Activated CD4-positive, alpha-beta T cell treated with anti-CD3 and anti-CD28 coated beads, Interleukin-2, amount 10 ng/mL, durations not matched to agents 24 days and 14 days (primary cell): ENCODE results near the gene RAB5B. TPM values are rescaled to one million over a fixed set of nuclear protein-coding genes. Genes with fewer than 3 reads are reported as not detected.
A peak's percentile ranks its signal among the peaks of the same experiment; 100 is the strongest.

Source experiments
- DNase-seq: peaks from one replicate; pipeline ENCODE4 v3.0.0; 2022
- H3K27ac Mint-ChIP-seq: one replicate; pipeline ENCODE4 v1.8.0; 2022; ENCODE audit warnings: mild to moderate bottlenecking, mixed read lengths
- H3K27me3 Mint-ChIP-seq: one replicate; pipeline ENCODE4 v1.8.0; 2022; ENCODE audit warnings: mixed read lengths
- H3K36me3 Mint-ChIP-seq: one replicate; pipeline ENCODE4 v1.8.0; 2022; ENCODE audit warnings: low read depth, mild to moderate bottlenecking, mixed read lengths
- H3K4me1 Mint-ChIP-seq: one replicate; pipeline ENCODE4 v1.8.0; 2021; ENCODE audit warnings: mixed read lengths
- H3K4me3 Mint-ChIP-seq: one replicate; pipeline ENCODE4 v1.8.0; 2022; ENCODE audit warnings: mild to moderate bottlenecking, moderate library complexity, mixed read lengths
- H3K9me3 Mint-ChIP-seq: one replicate; pipeline ENCODE4 v1.8.0; 2021; ENCODE audit warnings: mixed read lengths
- intact Hi-C: fragments of 100-400 bp; cut with micrococcal nuclease; formaldehyde crosslinking; loops from one replicate; pipeline ENCODE4 v1.15.1; 2023
- total RNA-seq: library from RNA; stranded (reverse); gene quantifications from 2 replicates; pipeline ENCODE4 v1.2.3, GENCODE V29; 2022

RAB5B gene
- total RNA-seq, 1 donor from 2014 or later, result 40.2 TPM

- Mint-ChIP-seq H3K27ac (no peak overlapping the region), H3K27me3 (no peaks in the 10 kb centered on the region), H3K36me3 (peaks cover 24% of the 10 kb centered on the region), H3K9me3 (no peaks in the 10 kb centered on the region), H3K4me3 (no peak overlapping the region), H3K4me1 (peaks cover 4% of the 10 kb centered on the region)
- DNase-seq, result no peak
- intact Hi-C loops, result no loop called here
These were observed 16.6 kb upstream of the RAB5B start for GRCh38 chr12:55957106-55957859.

GRCh38 chr12:55963760-55964159 lies 10.1 kb upstream of the RAB5B start:
- Mint-ChIP-seq H3K4me1 (peaks cover 26% of the 10 kb centered on the region), H3K36me3 (peaks cover 13% of the 10 kb centered on the region), H3K27me3 (no peaks in the 10 kb centered on the region), H3K27ac (no peak overlapping the region), H3K4me3 (no peak overlapping the region), H3K9me3 (no peaks in the 10 kb centered on the region)
- intact Hi-C loops, result no loop called here
- DNase-seq, result no peak

GRCh38 chr12:55965240-55965639 lies 8.6 kb upstream of the RAB5B start:
- H3K27ac Mint-ChIP-seq, result no peak overlapping the region
- no peaks in the 10 kb centered on the region for H3K9me3 Mint-ChIP-seq
- intact Hi-C loops, result no loop called here
- peaks cover 26% of the 10 kb centered on the region for H3K4me1 Mint-ChIP-seq
- H3K36me3 Mint-ChIP-seq, result peaks cover 14% of the 10 kb centered on the region
- H3K4me3 Mint-ChIP-seq, result no peak overlapping the region
- no peaks in the 10 kb centered on the region for H3K27me3 Mint-ChIP-seq
- no peak for DNase-seq

GRCh38 chr12:55965941-55966407 lies 7.9 kb upstream of the RAB5B start, which contains the start of gene PMEL:
PMEL (minus strand) TSS chr12:55966042; CDS start chr12:55966011, 31 bp downstream.
- intact Hi-C loops, result loop anchor here (1.0 kb wide), 2 partner anchors 8 to 39 kb away; partner anchors contain the start of genes PYM1 and RAB5B
- Mint-ChIP-seq H3K27me3 (no peaks in the 10 kb centered on the region), H3K4me1 (peaks cover 31% of the 10 kb centered on the region), H3K27ac (peak within 1 kb of the TSS; percentile 94), H3K9me3 (no peaks in the 10 kb centered on the region), H3K4me3 (peak within 1 kb of the TSS; percentile 99), H3K36me3 (peaks cover 18% of the 10 kb centered on the region)
- peak; percentile 60 for DNase-seq

GRCh38 chr12:55966408-55967281 lies 7.2 kb upstream of the RAB5B start, which contains the start of gene CDK2:
CDK2 (plus strand) TSS chr12:55966830; CDS start chr12:55967009, 179 bp downstream.
- Mint-ChIP-seq H3K27me3 (no peaks in the 10 kb centered on the region), H3K27ac (peak within 1 kb of the TSS; percentile 94), H3K9me3 (no peaks in the 10 kb centered on the region), H3K4me1 (peaks cover 33% of the 10 kb centered on the region), H3K4me3 (peak within 1 kb of the TSS; percentile 99), H3K36me3 (peaks cover 23% of the 10 kb centered on the region)
- intact Hi-C loops, result loop anchor here (1.0 kb wide), 2 partner anchors 8 to 39 kb away; partner anchors contain the start of genes PYM1 and RAB5B
- peak; percentile 98 for DNase-seq

GRCh38 chr12:55969356-55969755 lies 4.5 kb upstream of the RAB5B start:
- intact Hi-C loops, result no loop called here
- Mint-ChIP-seq H3K9me3 (no peaks in the 10 kb centered on the region), H3K4me1 (peaks cover 40% of the 10 kb centered on the region), H3K36me3 (peaks cover 25% of the 10 kb centered on the region), H3K4me3 (no peak overlapping the region), H3K27me3 (no peaks in the 10 kb centered on the region), H3K27ac (no peak overlapping the region)
- DNase-seq, result no peak

- no peaks in the 10 kb centered on the region for H3K9me3 Mint-ChIP-seq
- peak overlapping the region; percentile 51 for H3K27ac Mint-ChIP-seq
- H3K4me1 Mint-ChIP-seq, result peaks cover 35% of the 10 kb centered on the region
- intact Hi-C loops, result no loop called here
- H3K4me3 Mint-ChIP-seq, result no peak overlapping the region
- peaks cover 28% of the 10 kb centered on the region for H3K36me3 Mint-ChIP-seq
- DNase-seq, result no peak
- H3K27me3 Mint-ChIP-seq, result no peaks in the 10 kb centered on the region
These were observed 3.1 kb upstream of the RAB5B start for GRCh38 chr12:55970775-55971174.

- Mint-ChIP-seq H3K4me3 (no peak overlapping the region), H3K9me3 (no peaks in the 10 kb centered on the region), H3K36me3 (peaks cover 25% of the 10 kb centered on the region), H3K4me1 (peaks cover 35% of the 10 kb centered on the region), H3K27ac (peak overlapping the region; percentile 30), H3K27me3 (no peaks in the 10 kb centered on the region)
- intact Hi-C loops, result no loop called here
- no peak for DNase-seq
These were observed 1.8 kb upstream of the RAB5B start for GRCh38 chr12:55972042-55972441.

GRCh38 chr12:55972456-55972855 lies 1.4 kb upstream of the RAB5B start:
- Mint-ChIP-seq H3K27me3 (no peaks in the 10 kb centered on the region), H3K9me3 (no peaks in the 10 kb centered on the region), H3K4me3 (no peak overlapping the region), H3K27ac (peak overlapping the region; percentile 30), H3K36me3 (peaks cover 25% of the 10 kb centered on the region), H3K4me1 (peaks cover 34% of the 10 kb centered on the region)
- no peak for DNase-seq
- intact Hi-C loops, result no loop called here

- no peak overlapping the region for H3K4me3 Mint-ChIP-seq
- peaks cover 31% of the 10 kb centered on the region for H3K4me1 Mint-ChIP-seq
These were observed 823 bp upstream of the RAB5B start for GRCh38 chr12:55972911-55973598.

GRCh38 chr12:55974308-55974730 lies 441 bp downstream of the RAB5B start:
- DNase-seq, result peak; percentile 86
- Mint-ChIP-seq H3K4me1 (peaks cover 30% of the 10 kb centered on the region), H3K36me3 (peaks cover 24% of the 10 kb centered on the region), H3K4me3 (no peak overlapping the region), H3K27me3 (no peaks in the 10 kb centered on the region), H3K9me3 (no peaks in the 10 kb centered on the region), H3K27ac (no peak overlapping the region)
- intact Hi-C loops, result loop anchor here (1.0 kb wide), 2 partner anchors 8 to 67 kb away; partner anchors contain the start of genes CDK2, PMEL and RPS26

More at GRCh38 chr12:55972911-55973598, 823 bp upstream of the RAB5B start:
- no peak for DNase-seq
- intact Hi-C loops, result loop anchor here (1.0 kb wide), 5 partner anchors 44 to 156 kb away; partner anchors contain the start of genes IKZF4, PA2G4, RPL41 and SARNP
- no peak overlapping the region for H3K27ac Mint-ChIP-seq
- H3K9me3 Mint-ChIP-seq, result no peaks in the 10 kb centered on the region
- peaks cover 25% of the 10 kb centered on the region for H3K36me3 Mint-ChIP-seq
- no peaks in the 10 kb centered on the region for H3K27me3 Mint-ChIP-seq

GRCh38 chr12:55978393-55978792 lies 4.5 kb downstream of the RAB5B start:
- intact Hi-C loops, result no loop called here
- H3K27ac Mint-ChIP-seq, result no peak overlapping the region
- H3K27me3 Mint-ChIP-seq, result no peaks in the 10 kb centered on the region

GRCh38 chr12:55979069-55979468 lies 5.2 kb downstream of the RAB5B start:
- intact Hi-C loops, result no loop called here
- peaks cover 25% of the 10 kb centered on the region for H3K4me1 Mint-ChIP-seq
- H3K27ac Mint-ChIP-seq, result no peak overlapping the region
- H3K9me3 Mint-ChIP-seq, result no peaks in the 10 kb centered on the region
- peaks cover 32% of the 10 kb centered on the region for H3K36me3 Mint-ChIP-seq
- no peak overlapping the region for H3K4me3 Mint-ChIP-seq
- no peaks in the 10 kb centered on the region for H3K27me3 Mint-ChIP-seq
- no peak for DNase-seq

More at GRCh38 chr12:55978393-55978792, 4.5 kb downstream of the RAB5B start:
- peaks cover 25% of the 10 kb centered on the region for H3K4me1 Mint-ChIP-seq
- no peak for DNase-seq
- peaks cover 27% of the 10 kb centered on the region for H3K36me3 Mint-ChIP-seq
- H3K4me3 Mint-ChIP-seq, result no peak overlapping the region
- no peaks in the 10 kb centered on the region for H3K9me3 Mint-ChIP-seq
